ENCODE measurements around the gene SCTR. TPM values are rescaled to one million over a fixed set of nuclear protein-coding genes. Genes with fewer than 3 reads are reported as not detected.

Gene SCTR
- total and polyA plus RNA-seq, 2 of the 13 experiments (the other 11 are each of a cell fraction or from before 2014, with no cell fraction given): not detected

- TF ChIP-seq DBP (CRISPR knock-in tag; IDR thresholded peaks at IDR 0.05; ENCODE audit: not compliant biosample characterization) (no peak), ZNF567 (CRISPR knock-in tag; IDR thresholded peaks at IDR 0.05; ENCODE audit: borderline replicate concordance) (peak; percentile 83; the same call in 1 of the 2 replicates), REST (IDR thresholded peaks at IDR 0.05; ENCODE audit: borderline replicate concordance in 1 of 2, low read depth in 1 of 2, low read length in 2 of 2) (no peak), MEIS1 (CRISPR knock-in tag; IDR thresholded peaks at IDR 0.05; ENCODE audit: borderline replicate concordance) (peak; percentile 86; the same call in 1 of the 2 replicates), ZGPAT (CRISPR knock-in tag; IDR thresholded peaks at IDR 0.05) (peak; percentile 60), ZNF83 (CRISPR knock-in tag; IDR thresholded peaks at IDR 0.05; ENCODE audit: borderline replicate concordance) (no peak), KAT8 (CRISPR knock-in tag; IDR thresholded peaks at IDR 0.05) (peak; percentile 74), RBFOX2 (IDR thresholded peaks at IDR 0.05; ENCODE audit: low read depth, low read length) (peak; percentile 45; the same call in 1 of the 2 replicates), MYC (CRISPR knock-in tag; IDR thresholded peaks at IDR 0.05; ENCODE audit: borderline replicate concordance) (peak; percentile 77), AFF4 (CRISPR knock-in tag; IDR thresholded peaks at IDR 0.05) (no peak), ZNF777 (CRISPR knock-in tag; IDR thresholded peaks at IDR 0.05) (no peak), MIER2 (CRISPR knock-in tag; IDR thresholded peaks at IDR 0.05) (peak; percentile 56; the same call in 1 of the 2 replicates), MBNL3 (CRISPR knock-in tag; conservative IDR thresholded peaks at IDR 0.05) (no peak), TFE3 (CRISPR knock-in tag; IDR thresholded peaks at IDR 0.05) (peak; percentile 77), ZNF761 (CRISPR knock-in tag; conservative IDR thresholded peaks at IDR 0.05) (0 out of 2 replicates have a peak, but pooled peaks have one; percentile 63), BHLHE40 (IDR thresholded peaks at IDR 0.05; ENCODE audit: low read length) (no peak)
Measured at GRCh38 chr2:119438128-119438656, 86.1 kb downstream of the SCTR start (continued).
